Activated CD4-positive, alpha-beta T cell treated with anti-CD3 and anti-CD28 coated beads for 48 hours (primary cell): ENCODE data around the gene RALGAPA2.

Experiments used
- DNase-seq: peaks from one replicate; pipeline ENCODE4 v3.0.0-alpha.2; 2020

Gene RALGAPA2

GRCh38 chr20:20423117-20423516 is 289.3 kb downstream of the RALGAPA2 start:
- no peak for DNase-seq

- DNase-seq = peak; percentile 31
Observed at GRCh38 chr20:20417876-20418676, 294.4 kb downstream of the RALGAPA2 start.

- DNase-seq = no peak
Observed at GRCh38 chr20:20415321-20415720, 297.1 kb downstream of the RALGAPA2 start.

- DNase-seq = no peak
Observed at GRCh38 chr20:20414640-20415220, 297.7 kb downstream of the RALGAPA2 start.

- no peak for DNase-seq
Observed at GRCh38 chr20:20413810-20414281, 298.6 kb downstream of the RALGAPA2 start.

- peak; percentile 45 for DNase-seq
Observed at GRCh38 chr20:20412750-20413149, 299.7 kb downstream of the RALGAPA2 start.

GRCh38 chr20:20411836-20412235 is 300.6 kb downstream of the RALGAPA2 start:
- no peak for DNase-seq

GRCh38 chr20:20411402-20411801 is 301.0 kb downstream of the RALGAPA2 start:
- no peak for DNase-seq

GRCh38 chr20:20410678-20411077 is 301.8 kb downstream of the RALGAPA2 start:
- no peak for DNase-seq

GRCh38 chr20:20409331-20409730 is 303.1 kb downstream of the RALGAPA2 start:
- no peak for DNase-seq

- DNase-seq = no peak
Observed at GRCh38 chr20:20407891-20408805, 304.3 kb downstream of the RALGAPA2 start.

GRCh38 chr20:20406306-20406705 is 306.1 kb downstream of the RALGAPA2 start:
- no peak for DNase-seq

GRCh38 chr20:20405623-20406022 is 306.8 kb downstream of the RALGAPA2 start:
- no peak for DNase-seq

- no peak for DNase-seq
Observed at GRCh38 chr20:20404633-20405032, 307.8 kb downstream of the RALGAPA2 start.

GRCh38 chr20:20401991-20402390 is 310.5 kb downstream of the RALGAPA2 start:
- no peak for DNase-seq

GRCh38 chr20:20399531-20400500 is 312.6 kb downstream of the RALGAPA2 start:
- no peak for DNase-seq

- no peak for DNase-seq
Observed at GRCh38 chr20:20398123-20398522, 314.3 kb downstream of the RALGAPA2 start.

GRCh38 chr20:20396794-20397193 is 315.6 kb downstream of the RALGAPA2 start:
- DNase-seq = no peak

- DNase-seq = no peak
Observed at GRCh38 chr20:20395903-20396568, 316.4 kb downstream of the RALGAPA2 start.

- no peak for DNase-seq
Observed at GRCh38 chr20:20395087-20395486, 317.4 kb downstream of the RALGAPA2 start.
